ENCODE measurements around the gene PRIM1.

DNA sequence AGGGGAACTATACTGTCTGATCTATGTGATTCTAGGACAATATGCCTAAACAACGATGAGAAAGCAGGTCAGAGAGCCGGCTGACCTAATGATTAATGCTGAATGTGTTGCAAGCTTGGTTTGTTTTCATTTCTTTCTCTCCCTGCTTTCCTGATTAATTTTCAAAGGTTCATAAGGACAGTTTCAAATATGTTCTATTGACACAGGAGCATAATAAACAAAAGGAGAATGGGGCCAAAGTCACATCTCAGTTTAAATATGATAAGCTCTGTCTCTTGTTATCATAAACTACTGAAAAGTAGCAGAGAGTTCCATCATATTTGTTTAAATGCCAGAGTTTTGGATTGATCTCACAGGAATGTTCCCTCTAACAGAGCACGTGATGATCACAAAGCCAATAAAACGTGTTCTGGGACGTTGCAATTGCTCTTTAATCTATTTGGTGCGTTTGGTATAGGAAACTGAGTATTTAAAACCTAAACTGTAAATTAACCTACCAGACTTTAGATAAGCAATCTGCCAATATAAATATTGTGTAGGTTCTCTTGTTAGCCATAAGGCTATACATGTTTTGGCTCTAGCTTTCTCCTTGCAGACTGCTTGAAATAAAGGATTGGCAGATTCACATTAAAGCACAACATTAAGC lies 7.3 kb upstream of the PRIM1 start:
- TF ChIP-seq POLR2A (IDR thresholded peaks at IDR 0.05) (no peak), POLR2AphosphoS5 (IDR thresholded peaks at IDR 0.05) (no peak)
- TF ChIP-seq, protein P1, sequence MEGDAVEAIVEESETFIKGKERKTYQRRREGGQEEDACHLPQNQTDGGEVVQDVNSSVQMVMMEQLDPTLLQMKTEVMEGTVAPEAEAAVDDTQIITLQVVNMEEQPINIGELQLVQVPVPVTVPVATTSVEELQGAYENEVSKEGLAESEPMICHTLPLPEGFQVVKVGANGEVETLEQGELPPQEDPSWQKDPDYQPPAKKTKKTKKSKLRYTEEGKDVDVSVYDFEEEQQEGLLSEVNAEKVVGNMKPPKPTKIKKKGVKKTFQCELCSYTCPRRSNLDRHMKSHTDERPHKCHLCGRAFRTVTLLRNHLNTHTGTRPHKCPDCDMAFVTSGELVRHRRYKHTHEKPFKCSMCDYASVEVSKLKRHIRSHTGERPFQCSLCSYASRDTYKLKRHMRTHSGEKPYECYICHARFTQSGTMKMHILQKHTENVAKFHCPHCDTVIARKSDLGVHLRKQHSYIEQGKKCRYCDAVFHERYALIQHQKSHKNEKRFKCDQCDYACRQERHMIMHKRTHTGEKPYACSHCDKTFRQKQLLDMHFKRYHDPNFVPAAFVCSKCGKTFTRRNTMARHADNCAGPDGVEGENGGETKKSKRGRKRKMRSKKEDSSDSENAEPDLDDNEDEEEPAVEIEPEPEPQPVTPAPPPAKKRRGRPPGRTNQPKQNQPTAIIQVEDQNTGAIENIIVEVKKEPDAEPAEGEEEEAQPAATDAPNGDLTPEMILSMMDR (IDR thresholded peaks at IDR 0.05 in 8 of 11, conservative IDR thresholded peaks at IDR 0.05 in 3 of 11) = no peak

Measured in spleen (tissue), 7 donors.